Erythroblast (primary cell): ENCODE results near the gene LILRB1.

ENCODE experiments used
- GATA1 ChIP-seq: IDR thresholded peaks from 2 replicates; pipeline ENCODE4 v1.6.1; 2011; ENCODE audit warnings: low read depth, mild to moderate bottlenecking, control low read depth, low read length, moderate library complexity
- POLR2A ChIP-seq: IDR thresholded peaks from 2 replicates; pipeline ENCODE4 v1.6.1; 2011; ENCODE audit warnings: mild to moderate bottlenecking, low read length

- TF ChIP-seq POLR2A, result no peak
- TF ChIP-seq GATA1, result no peak
Measured at GRCh38 chr19:54600212-54600611, 30.1 kb upstream of the LILRB1 start.
